GM12872 (cell line): ENCODE data around the gene MED22.

Experiments
- CTCF ChIP-seq: IDR thresholded peaks from 3 replicates; pipeline ENCODE4 v1.5.1; 2011; ENCODE audit warnings: low read depth, mild to moderate bottlenecking, low read length, moderate library complexity; ENCODE audit not compliant: insufficient read depth

Gene MED22

GRCh38 chr9:133347985-133348717 lies at the start of gene MED22, which contains the start of gene RPL7A:
Gene MED22, minus strand, starts transcription at chr9:133348131. Its CDS starts 1,469 bp downstream, at chr9:133346662.
Gene RPL7A, plus strand, starts transcription at chr9:133348218. Its CDS starts 26 bp downstream, at chr9:133348244.
- TF ChIP-seq CTCF: no peak

GRCh38 chr9:133397370-133397769 lies 49.4 kb upstream of the MED22 start:
- no peak for TF ChIP-seq CTCF

- TF ChIP-seq CTCF: peak; percentile 30; the same call in 1 of the 3 replicates
These were observed 49.0 kb upstream of the MED22 start for GRCh38 chr9:133396952-133397351.

GRCh38 chr9:133394687-133395271 lies 46.8 kb upstream of the MED22 start:
- no peak for TF ChIP-seq CTCF

GRCh38 chr9:133393399-133393798 lies 45.5 kb upstream of the MED22 start:
- no peak for TF ChIP-seq CTCF

GRCh38 chr9:133390713-133391112 lies 42.8 kb upstream of the MED22 start:
- no peak for TF ChIP-seq CTCF

- no peak for TF ChIP-seq CTCF
These were observed 41.6 kb upstream of the MED22 start for GRCh38 chr9:133389562-133389961.
